Kidney (tissue), 14 donors: ENCODE data around the gene RYR3. TPM values are rescaled to one million over a fixed set of nuclear protein-coding genes. Genes with fewer than 3 reads are reported as not detected.

Experiments used
- DNase-seq, 5 donors: peaks; one replicate each; pipeline ENCODE4 v3.0.0-alpha.2; 2013 to 2020
- FAIRE-seq: peaks from 2 replicates; lab custom pipeline; 2012; peaks lifted over from hg19 to GRCh38; lab: Jason Lieb, UNC
- H3K27ac ChIP-seq, 2 donors: one replicate each; pipeline ENCODE4 v1.7.0; 2013; ENCODE audit warnings: low read depth in 2 of 2, low read length in 2 of 2, inconsistent platforms in 1 of 2
- H3K27me3 ChIP-seq: one replicate; pipeline ENCODE4 v1.7.1; 2013; ENCODE audit warnings: low read length, inconsistent platforms; ENCODE audit not compliant: control insufficient read depth, insufficient read depth
- H3K36me3 ChIP-seq, 3 donors: one replicate each; pipeline versions ENCODE4 v1.7.0 to v1.7.1; 2013; ENCODE audit warnings: low read length in 3 of 3, control low read depth in 1 of 3, inconsistent platforms in 1 of 3; ENCODE audit not compliant: insufficient read depth in 3 of 3, control insufficient read depth in 2 of 3
- H3K4me1 ChIP-seq, 3 donors: one replicate each; pipeline versions ENCODE4 v1.7.0 to v1.7.1; 2013; ENCODE audit warnings: low read length in 3 of 3, inconsistent platforms in 1 of 3, low read depth in 1 of 3; ENCODE audit not compliant: control insufficient read depth in 2 of 3, insufficient read depth in 2 of 3
- H3K4me3 ChIP-seq, 3 donors: one replicate each; pipeline versions ENCODE4 v1.7.0 to v1.8.1; 2013; ENCODE audit warnings: low read length in 3 of 3, control low read depth in 1 of 3, inconsistent platforms in 1 of 3
- H3K9ac ChIP-seq, 3 donors: one replicate each; pipeline versions ENCODE4 v1.7.0 to v1.7.1; 2013; ENCODE audit warnings: low read length in 3 of 3, control low read depth in 1 of 3, inconsistent platforms in 1 of 3
- H3K9me3 ChIP-seq, 3 donors: one replicate each; pipeline versions ENCODE4 v1.7.0 to v1.7.1; 2013; ENCODE audit warnings: low read length in 3 of 3, control low read depth in 1 of 3, inconsistent platforms in 1 of 3; ENCODE audit not compliant: control insufficient read depth in 2 of 3, insufficient read depth in 1 of 3
- CTCF ChIP-seq: IDR thresholded peaks from 3 replicates; pipeline ENCODE4 v1.5.1; 2012; ENCODE audit warnings: mild to moderate bottlenecking, moderate library complexity, borderline replicate concordance; ENCODE audit not compliant: insufficient read depth; ENCODE audit errors: extremely low read depth
- intact Hi-C: fragments of 100-400 bp; cut with DNase I; formaldehyde crosslinking; loops from one replicate; pipeline ENCODE4 v1.11.1; 2022
- polyA plus RNA-seq: library from polyadenylated mRNA; stranded (reverse); fragments of 350-450 nt; fragmentation: Illumina TruSeq; extraction: RNeasy Lipid Tissue Mini Kit (QIAGEN cat#74804); gene quantifications from one replicate; pipeline ENCODE4 v1.2.3, GENCODE V29; 2014; ENCODE audit warnings: low read depth, low replicate concordance; ENCODE audit not compliant: insufficient read depth
- total RNA-seq: library from RNA; stranded (reverse); fragmentation: NEBNext Ultra II Directional; extraction: Animal tissue kit (Norgen Biotek cat#: 25700); gene quantifications from one replicate; pipeline ENCODE4 v1.2.1, GENCODE V29; 2021
- donor health status: control.
- donor health status: control.
- donor health status: control.
- donor health status: control.
- donor health status: control.
- donor health status: DM: yes; HTN: yes; CAD: no.
- donor health status: Normal renal cell carcinoma (clear cell type).

The RYR3 gene
- total and polyA plus RNA-seq, 2 donors from 2014 or later, result 0.90 to 10.5 TPM

GRCh38 chr15:33580526-33580925, 269.8 kb downstream of the RYR3 start:
- Histone ChIP-seq H3K4me3 (no peak overlapping the region), H3K36me3 (no peaks in the 10 kb centered on the region), H3K9ac (no peak overlapping the region), H3K27me3 (no peaks in the 10 kb centered on the region), H3K27ac (no peak overlapping the region), H3K9me3 (no peaks in the 10 kb centered on the region), H3K4me1 (no peaks in the 10 kb centered on the region)
- no peak for FAIRE-seq
- TF ChIP-seq CTCF, result no peak
- intact Hi-C loops, result no loop called here
- DNase-seq, result no peak

GRCh38 chr15:33581032-33581431, 270.3 kb downstream of the RYR3 start:
- Histone ChIP-seq H3K4me3 (no peak overlapping the region), H3K4me1 (no peaks in the 10 kb centered on the region), H3K9me3 (no peaks in the 10 kb centered on the region), H3K9ac (no peak overlapping the region), H3K27me3 (no peaks in the 10 kb centered on the region), H3K27ac (no peak overlapping the region), H3K36me3 (no peaks in the 10 kb centered on the region)
- no peak for TF ChIP-seq CTCF
- intact Hi-C loops, result no loop called here
- FAIRE-seq (no peak), DNase-seq (no peak)

- Histone ChIP-seq H3K4me3 (no peak overlapping the region), H3K36me3 (no peaks in the 10 kb centered on the region), H3K4me1 (no peaks in the 10 kb centered on the region), H3K9ac (no peak overlapping the region), H3K9me3 (no peaks in the 10 kb centered on the region), H3K27ac (no peak overlapping the region), H3K27me3 (no peaks in the 10 kb centered on the region)
- intact Hi-C loops, result no loop called here
- no peak for TF ChIP-seq CTCF
- FAIRE-seq (no peak), DNase-seq (no peak)
Observed at GRCh38 chr15:33584797-33585196, 274.0 kb downstream of the RYR3 start.
